Erythroblast (primary cell): ENCODE data around the gene CTIF.

Source experiments
- DNase-seq, 2 experiments: peaks; one replicate each; lab custom pipeline; 2025; lab: John Stamatoyannopoulos, UW
- GATA1 ChIP-seq: IDR thresholded peaks from 2 replicates; pipeline ENCODE4 v1.6.1; 2011; ENCODE audit warnings: low read depth, mild to moderate bottlenecking, control low read depth, low read length, moderate library complexity
- POLR2A ChIP-seq: IDR thresholded peaks from 2 replicates; pipeline ENCODE4 v1.6.1; 2011; ENCODE audit warnings: mild to moderate bottlenecking, low read length

The CTIF gene

DNA sequence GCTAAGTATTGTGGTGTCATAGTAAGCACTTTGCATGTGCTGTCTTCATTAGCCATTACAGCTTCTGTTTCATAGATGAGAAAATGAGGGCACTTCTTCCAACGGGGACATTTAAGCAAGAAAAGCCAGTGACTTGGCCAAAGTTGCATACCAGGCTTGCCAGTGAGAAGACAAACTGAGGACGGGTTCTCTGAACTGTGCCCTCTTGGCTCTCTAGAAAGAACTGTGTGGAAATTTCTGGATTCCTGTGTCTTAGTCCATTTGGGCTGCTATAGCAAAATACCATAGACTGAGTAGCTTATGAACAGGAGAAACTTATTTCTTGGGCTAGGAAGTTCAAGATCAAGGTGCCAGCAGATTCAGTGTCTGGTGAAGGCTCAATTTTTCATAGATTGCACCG is 13.3 kb downstream of the CTIF start:
- no peak for TF ChIP-seq POLR2A
- TF ChIP-seq GATA1: no peak

DNA sequence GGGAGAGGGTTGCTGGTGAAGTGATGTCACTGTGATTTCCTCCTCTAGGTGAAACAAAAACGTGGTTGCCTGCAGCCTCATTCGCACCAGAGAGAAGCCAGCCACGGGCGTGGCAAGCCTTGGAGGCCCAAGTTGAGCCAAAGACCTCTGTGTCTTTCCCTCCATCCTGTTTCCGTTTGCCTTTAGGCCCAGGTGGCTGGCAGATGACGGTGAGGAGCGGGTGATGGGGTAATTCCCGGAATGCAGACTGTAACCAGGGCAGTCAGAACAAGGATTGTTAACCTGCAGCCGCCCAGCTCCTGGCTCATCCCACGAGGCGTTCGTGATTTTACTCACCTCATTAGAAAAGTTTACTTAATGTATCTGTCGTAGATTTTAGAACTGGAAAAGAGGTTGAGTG is 14.4 kb downstream of the CTIF start:
- no peak for TF ChIP-seq POLR2A
- TF ChIP-seq GATA1: no peak
- DNase-seq: no peak

More for the DNA sequence above, 13.3 kb downstream of the CTIF start:
- DNase-seq: no peak

DNA sequence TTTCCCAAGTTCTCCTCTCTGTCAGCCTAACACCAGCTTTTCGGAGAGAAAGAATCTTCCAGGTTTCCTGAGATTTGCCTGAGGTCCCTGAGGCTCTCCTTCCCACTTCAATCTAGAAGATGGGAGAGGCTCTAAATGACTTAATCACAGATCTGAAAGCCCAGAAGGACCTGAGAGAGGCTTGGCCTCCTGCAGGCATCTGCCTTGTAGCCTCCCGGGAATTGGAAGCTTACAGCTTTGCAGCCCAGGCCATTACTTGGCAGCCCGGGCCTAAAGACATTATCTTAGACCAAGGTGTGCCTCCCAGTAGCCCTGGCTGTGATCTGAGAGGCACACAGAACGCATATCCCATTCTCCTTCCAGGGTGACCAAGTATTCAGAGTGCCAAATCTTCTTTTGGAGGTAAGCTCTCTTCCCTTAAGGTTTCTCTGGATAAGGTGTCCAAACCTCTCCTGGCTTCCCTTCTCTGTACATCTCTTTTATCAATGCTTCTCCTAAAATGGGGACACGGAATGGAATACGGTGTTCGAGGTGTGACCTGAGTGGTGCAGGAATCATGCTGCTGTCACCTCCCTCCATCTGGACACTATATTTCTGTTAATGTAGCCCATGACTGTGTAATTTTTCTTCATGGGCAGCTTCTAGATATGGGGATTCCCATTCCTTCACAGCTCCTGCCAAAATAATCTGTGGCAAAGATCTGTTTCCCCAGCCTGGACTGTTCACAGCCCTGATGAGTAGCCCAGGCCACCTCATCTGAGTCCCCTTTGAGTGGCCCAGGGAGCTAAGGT is 16.0 kb downstream of the CTIF start:
- DNase-seq: no peak
- TF ChIP-seq GATA1: no peak
- TF ChIP-seq POLR2A: no peak

DNA sequence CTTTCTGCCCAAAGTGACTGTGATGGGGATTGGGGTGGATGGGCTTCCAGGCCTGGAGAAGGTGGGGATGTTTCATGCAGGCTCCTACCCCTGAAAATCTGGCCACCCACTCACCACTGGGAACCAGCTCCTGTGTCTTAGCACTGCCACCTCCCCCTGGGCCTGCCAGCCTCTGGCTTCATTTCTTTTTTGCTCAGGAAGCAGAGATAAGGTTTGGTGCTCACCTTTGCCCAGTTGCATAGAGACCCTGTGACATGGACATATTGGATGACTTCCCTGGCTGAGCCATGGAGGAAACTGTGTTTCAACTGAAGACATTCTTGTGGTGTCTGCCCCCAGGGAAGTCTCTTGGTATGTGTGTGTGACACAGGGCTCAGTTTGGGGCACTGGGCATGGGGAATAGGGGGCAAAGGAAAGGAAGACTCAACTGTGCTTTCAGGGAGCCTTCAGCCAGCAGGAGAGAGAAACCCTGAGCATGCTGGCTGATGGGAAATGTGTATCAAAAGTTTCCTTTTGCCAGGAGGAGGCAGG is 16.7 kb downstream of the CTIF start:
- no peak for DNase-seq
- TF ChIP-seq POLR2A: no peak
- TF ChIP-seq GATA1: no peak

DNA sequence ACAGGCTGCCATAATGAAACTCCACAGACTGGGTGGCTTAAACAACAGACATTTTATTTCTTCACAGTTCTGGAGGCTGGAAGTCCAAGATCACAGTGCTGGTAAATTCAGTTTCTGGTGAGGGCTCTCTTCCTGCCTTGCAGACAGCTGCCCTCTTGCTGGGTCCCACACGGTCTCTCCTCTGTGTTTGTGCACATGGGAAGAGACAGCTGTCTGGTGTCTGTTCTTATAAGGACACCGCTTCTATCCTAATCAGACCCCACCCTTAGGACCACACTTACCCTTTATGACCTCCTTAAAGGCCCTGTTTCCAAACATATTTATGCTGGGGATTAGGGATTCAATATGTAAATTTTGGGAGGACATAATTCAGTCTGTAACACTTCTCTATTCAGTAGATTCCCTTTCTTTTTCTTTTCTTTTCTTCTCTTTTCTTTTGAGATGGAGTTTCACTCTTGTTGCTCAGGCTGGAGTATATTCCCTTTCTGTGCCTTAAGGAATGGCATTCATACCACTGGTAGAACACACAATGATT is 18.9 kb downstream of the CTIF start:
- TF ChIP-seq POLR2A (no peak), GATA1 (no peak)
- no peak for DNase-seq

DNA sequence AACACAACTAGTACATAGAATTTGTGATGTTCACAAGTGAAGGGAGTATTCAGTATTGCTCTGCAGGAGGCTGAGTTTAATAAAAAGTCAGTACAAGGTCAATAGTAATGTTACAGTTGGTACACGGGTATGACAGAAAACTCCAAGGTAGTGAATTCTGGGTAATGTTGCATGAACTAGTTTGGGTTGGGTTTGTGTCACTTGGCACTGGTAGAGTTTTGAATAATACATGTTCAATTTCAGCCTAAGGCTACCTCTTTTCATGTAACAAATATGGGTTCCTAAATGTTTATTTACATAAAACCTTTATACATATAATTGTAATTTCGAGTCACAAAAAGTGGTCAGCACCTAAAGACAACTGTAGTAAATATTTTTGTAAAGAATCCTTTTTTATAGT is 19.4 kb downstream of the CTIF start:
- TF ChIP-seq GATA1 (no peak), POLR2A (no peak)
- DNase-seq: no peak

DNA sequence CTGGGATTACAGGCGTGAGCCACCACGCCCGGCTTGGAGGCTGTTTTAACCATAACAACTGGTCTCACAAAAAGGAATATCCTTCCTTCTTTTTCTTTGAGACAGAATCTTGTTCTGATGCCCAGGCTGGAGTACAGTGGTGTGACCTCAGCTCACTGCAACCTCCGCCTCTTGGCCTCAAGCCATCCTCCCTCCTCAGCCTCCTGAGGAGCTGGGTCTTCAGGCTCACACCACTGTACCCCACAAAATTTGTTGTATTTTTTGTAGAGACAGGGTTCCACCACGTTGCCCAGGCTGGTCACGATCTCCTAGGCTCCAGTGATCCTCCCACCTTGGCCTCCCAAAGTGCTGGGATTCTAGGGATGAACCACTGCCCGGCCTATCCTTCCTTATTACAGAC is 21.7 kb downstream of the CTIF start:
- TF ChIP-seq GATA1 (no peak), POLR2A (no peak)
- DNase-seq: no peak

DNA sequence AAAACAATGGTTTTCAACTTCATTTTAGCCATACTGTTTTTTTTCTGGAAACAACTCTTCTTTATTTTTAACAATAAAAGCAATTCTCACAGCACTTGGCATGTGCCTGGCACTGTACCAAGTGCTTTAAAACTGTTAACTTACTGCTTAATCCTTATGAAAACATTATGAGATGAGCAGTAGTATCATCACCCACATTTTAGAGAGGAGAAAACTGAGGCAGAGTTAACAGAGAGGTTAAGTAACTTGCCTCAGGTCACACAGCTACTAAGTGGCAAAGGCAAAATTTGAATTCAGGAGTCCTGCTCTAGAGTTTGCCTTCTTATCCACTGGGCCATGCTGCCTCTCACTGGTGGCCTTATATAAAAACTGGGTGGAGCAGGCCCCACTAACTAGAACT is 23.2 kb downstream of the CTIF start:
- DNase-seq: no peak

DNA sequence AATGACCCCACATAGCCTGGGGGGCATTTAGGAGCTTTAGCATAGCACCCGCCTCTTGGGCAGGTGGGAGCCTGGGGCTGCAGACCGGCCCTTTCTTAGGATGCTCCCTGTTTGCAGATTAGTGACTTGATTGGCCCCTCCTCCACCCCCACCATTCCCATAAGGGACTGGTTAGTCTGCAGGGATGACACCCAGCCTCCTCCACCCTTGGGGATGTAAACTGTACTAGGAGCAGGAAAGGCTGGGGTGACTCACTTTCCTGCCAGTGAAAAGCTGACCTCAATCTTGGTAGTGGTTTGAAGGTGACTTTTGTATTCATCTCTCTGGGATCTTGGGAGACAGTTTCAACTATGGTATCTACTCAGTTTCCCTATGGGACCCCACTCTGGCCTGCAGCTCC is 24.2 kb downstream of the CTIF start:
- no peak for DNase-seq

More for the DNA sequence above, 23.2 kb downstream of the CTIF start:
- TF ChIP-seq POLR2A (no peak), GATA1 (no peak)

DNA sequence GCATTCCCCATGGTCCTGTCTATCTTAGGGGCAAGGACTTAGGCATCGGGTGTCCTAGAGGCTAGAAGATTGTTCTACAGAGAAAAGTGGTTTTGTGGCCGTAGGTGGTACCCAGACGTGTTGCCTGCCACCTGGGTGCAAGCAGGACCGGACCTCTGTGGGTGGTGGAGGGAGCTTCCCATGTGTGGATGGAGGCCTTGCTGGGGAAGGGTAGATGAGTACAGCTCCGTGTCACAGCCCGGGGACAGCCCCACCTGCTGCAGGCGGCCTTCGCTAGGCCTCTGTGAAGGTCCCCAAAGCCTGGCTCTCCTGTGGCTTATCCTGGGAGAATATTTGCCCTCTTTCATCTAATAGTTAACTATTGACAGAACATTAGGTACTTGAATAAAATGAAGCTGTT is 25.3 kb downstream of the CTIF start:
- TF ChIP-seq POLR2A (no peak), GATA1 (no peak)
- no peak for DNase-seq

More for the DNA sequence above, 24.2 kb downstream of the CTIF start:
- TF ChIP-seq GATA1 (no peak), POLR2A (no peak)

DNA sequence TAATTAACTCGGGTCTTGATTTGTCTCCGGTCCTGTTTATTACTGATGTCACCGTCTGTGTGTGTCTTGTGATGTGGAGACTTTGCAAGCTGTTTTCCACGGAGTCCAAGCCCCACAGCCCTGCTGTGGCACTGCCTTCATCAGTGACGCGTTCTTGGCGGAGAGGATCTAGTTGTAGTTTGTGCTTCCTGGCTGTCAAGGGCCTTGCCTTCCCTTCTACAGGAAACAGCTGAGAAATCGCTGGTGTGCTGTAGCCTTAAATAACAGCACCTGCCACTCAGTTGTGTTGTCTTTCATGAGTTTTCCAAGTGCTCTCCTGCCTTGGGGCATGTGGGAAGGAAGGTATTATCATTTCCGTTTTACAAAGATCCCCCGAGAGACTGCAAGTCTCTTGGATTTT is 26.3 kb downstream of the CTIF start:
- TF ChIP-seq POLR2A: no peak
- TF ChIP-seq GATA1: no peak
- DNase-seq: no peak

DNA sequence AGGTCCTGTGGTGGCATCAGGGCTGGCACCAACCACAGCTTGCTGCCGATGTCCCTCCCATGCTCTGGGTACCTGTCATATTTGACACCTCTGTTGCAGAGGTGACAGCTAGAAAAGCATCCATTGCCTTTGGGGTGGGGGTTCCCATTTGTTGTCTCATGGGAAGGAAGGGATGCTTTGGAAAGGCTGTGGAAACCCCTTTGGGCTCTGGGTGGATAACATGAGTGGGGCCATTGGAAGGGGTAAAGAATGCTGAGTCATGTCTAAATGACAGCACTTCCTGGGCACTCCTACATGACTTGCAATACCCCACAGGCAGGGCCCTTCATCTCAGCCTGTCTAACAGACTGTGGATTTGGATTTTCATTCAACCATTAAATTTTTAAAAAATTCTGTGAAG is 27.8 kb downstream of the CTIF start:
- DNase-seq: peak; percentile 87 to 89
- TF ChIP-seq POLR2A (no peak), GATA1 (no peak)

DNA sequence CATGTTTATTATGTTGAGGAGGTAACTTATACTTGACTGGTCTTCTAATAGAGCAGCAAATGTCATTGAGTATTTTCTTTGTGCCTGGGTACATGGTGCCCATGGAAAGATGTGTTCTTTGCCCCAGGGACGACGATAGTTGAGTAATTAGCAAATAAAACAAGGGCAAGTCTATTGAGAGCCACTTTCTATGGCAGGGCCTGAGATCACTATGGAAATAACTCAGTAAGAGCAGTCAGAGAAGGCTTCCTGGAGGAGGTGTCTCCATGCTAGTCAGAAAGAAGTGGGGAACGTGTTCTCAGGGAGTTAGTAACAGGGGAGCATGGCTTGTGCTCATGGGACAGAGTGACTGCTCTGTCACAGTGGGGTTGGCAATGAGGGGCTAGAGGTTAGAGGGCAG is 28.6 kb downstream of the CTIF start:
- no peak for DNase-seq
- TF ChIP-seq POLR2A (no peak), GATA1 (no peak)

DNA sequence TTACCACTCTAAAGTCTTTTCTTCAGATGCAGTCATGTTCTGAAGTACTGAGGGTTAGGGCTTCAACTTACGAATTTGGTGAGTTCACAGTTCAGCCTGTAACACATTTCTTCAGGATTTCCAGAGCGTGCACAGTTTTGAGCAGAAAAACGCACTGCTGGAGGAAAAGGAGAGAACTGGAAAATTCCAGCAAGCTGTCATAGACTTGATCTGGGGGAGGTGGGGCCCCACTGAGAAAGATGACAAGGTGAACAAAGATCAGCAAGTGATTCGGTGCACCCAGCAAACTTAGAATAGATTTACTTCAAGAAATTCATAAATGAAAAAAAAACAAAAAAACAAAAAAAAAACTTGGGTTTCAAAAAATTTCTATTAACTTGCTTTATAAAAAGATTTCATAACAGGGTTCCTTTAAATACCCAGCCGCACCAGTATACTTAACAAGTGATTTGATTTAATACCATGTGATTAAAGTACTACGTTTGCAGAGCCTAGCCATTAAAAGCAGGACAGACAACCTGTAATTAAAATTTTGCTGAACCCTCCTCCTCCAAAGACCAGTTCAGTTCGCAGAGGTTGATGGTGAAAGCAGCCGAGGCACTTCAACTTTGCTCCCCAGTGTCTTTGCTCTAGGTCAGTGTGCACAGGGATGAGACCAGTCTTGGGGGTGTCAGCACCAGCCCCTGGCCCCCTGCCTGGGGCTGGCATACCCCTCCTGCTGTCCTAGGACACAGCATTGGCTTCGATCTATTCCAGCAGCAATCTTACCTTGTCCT is 30.5 kb downstream of the CTIF start:
- DNase-seq: no peak
- TF ChIP-seq POLR2A: no peak
